ENCODE data around the gene LYPD5.
"Not testable (repeated sequence)": the region's sequence is repeated elsewhere in the genome, so short reads cannot be mapped to it uniquely, and the experiment has no call there.

The LYPD5 gene

DNA sequence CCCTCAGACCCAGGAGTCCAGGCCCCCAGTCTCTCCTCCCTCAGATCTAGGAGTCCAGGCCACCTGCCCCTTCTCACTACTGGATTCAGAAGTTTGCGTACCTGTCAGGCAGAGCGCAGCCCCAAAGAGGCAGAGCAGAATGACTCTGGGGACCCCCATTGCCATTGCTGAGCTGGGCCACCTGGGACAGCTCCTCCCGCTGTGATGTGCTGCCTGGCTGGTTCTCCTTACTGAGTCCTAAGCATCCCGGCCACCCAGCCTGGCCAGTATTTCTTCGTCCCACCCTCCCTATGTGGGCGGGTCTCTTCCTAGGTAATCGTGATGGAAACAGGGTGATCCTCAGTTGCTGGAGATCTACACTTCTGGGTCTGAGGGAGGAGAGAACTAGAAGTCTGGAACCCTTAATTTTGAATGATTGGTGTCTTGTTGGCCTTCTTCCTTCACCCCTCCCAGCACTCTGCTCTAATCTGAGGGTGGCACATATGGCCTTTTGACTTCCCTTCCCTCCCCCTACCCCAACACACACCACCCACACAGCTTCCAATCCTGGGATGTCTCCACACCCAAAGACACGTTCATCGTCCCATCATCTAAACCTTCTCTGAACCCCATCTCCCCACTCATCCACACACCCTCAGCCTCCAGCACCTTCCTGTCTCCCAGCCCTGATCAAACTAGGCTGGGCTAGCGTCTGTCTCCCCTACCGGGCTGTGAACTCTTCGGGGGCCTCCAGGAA, at the start of gene LYPD5:
Gene LYPD5, minus strand, starts transcription at position 232 of the 736 bp plus-strand sequence. Its CDS starts 67 bp downstream, at position 165.
- no peak for DNase-seq (ENCODE audit: low spot score)
- no peaks in the 10 kb centered on the region for H3K9me3 Mint-ChIP-seq
- no peak within 1 kb of the TSS for H3K4me3 Mint-ChIP-seq
- H3K4me1 Mint-ChIP-seq (ENCODE audit: low read depth), result peaks cover 15% of the 10 kb centered on the region
- H3K27ac Mint-ChIP-seq, result no peak within 1 kb of the TSS
- H3K36me3 Mint-ChIP-seq (ENCODE audit: low read depth), result no peaks in the 10 kb centered on the region
- peaks cover 28% of the 10 kb centered on the region for H3K27me3 Mint-ChIP-seq (ENCODE audit: low read depth)

GRCh38 chr19:43848821-43849220, 46.6 kb upstream of the LYPD5 start:
- peaks cover 26% of the 10 kb centered on the region for H3K36me3 Mint-ChIP-seq (ENCODE audit: low read depth)
- peaks cover 79% of the 10 kb centered on the region for H3K9me3 Mint-ChIP-seq

GRCh38 chr19:43847884-43848283, 45.6 kb upstream of the LYPD5 start:
- Mint-ChIP-seq H3K27me3 (ENCODE audit: low read depth) (no peaks in the 10 kb centered on the region), H3K27ac (no peak overlapping the region), H3K36me3 (ENCODE audit: low read depth) (peaks cover 29% of the 10 kb centered on the region), H3K4me3 (no peak overlapping the region), H3K9me3 (peaks cover 77% of the 10 kb centered on the region), H3K4me1 (ENCODE audit: low read depth) (no peaks in the 10 kb centered on the region)
- DNase-seq (ENCODE audit: low spot score), result no peak

More at GRCh38 chr19:43848821-43849220, 46.6 kb upstream of the LYPD5 start:
- Mint-ChIP-seq H3K27ac (no peak overlapping the region), H3K4me1 (ENCODE audit: low read depth) (no peaks in the 10 kb centered on the region), H3K27me3 (ENCODE audit: low read depth) (no peaks in the 10 kb centered on the region), H3K4me3 (no peak overlapping the region)
- DNase-seq (ENCODE audit: low spot score), result no peak

DNA sequence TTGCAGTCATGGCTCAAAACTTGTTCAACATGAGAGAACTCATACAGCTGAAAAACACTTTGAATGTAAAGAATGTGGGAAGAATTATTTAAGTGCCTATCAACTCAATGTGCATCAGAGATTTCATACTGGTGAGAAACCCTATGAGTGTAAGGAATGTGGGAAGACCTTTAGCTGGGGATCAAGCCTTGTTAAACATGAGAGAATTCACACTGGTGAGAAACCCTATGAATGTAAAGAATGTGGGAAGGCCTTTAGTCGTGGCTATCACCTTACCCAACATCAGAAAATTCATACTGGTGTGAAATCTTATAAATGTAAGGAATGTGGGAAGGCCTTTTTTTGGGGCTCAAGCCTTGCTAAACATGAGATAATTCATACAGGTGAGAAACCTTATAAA, 45.0 kb upstream of the LYPD5 start:
- Mint-ChIP-seq H3K27me3 (ENCODE audit: low read depth) (no peaks in the 10 kb centered on the region), H3K36me3 (ENCODE audit: low read depth) (peaks cover 31% of the 10 kb centered on the region), H3K4me1 (ENCODE audit: low read depth) (no peaks in the 10 kb centered on the region), H3K4me3 (no peak overlapping the region), H3K9me3 (peaks cover 73% of the 10 kb centered on the region), H3K27ac (no peak overlapping the region)
- no peak for DNase-seq (ENCODE audit: low spot score)

- H3K27ac Mint-ChIP-seq, result no peak overlapping the region
- H3K36me3 Mint-ChIP-seq (ENCODE audit: low read depth), result peaks cover 59% of the 10 kb centered on the region
- no peak overlapping the region for H3K4me3 Mint-ChIP-seq
- DNase-seq (ENCODE audit: low spot score), result no peak
- H3K4me1 Mint-ChIP-seq (ENCODE audit: low read depth), result no peaks in the 10 kb centered on the region
- H3K27me3 Mint-ChIP-seq (ENCODE audit: low read depth), result no peaks in the 10 kb centered on the region
- H3K9me3 Mint-ChIP-seq, result peaks cover 67% of the 10 kb centered on the region
Observed at GRCh38 chr19:43842007-43842406, 39.8 kb upstream of the LYPD5 start.

GRCh38 chr19:43839139-43839538, 36.9 kb upstream of the LYPD5 start:
- no peak for DNase-seq (ENCODE audit: low spot score)
- Mint-ChIP-seq H3K27me3 (ENCODE audit: low read depth) (no peaks in the 10 kb centered on the region), H3K27ac (no peak overlapping the region), H3K36me3 (ENCODE audit: low read depth) (peaks cover 66% of the 10 kb centered on the region), H3K4me3 (no peak overlapping the region), H3K4me1 (ENCODE audit: low read depth) (no peaks in the 10 kb centered on the region), H3K9me3 (peaks cover 62% of the 10 kb centered on the region)

DNA sequence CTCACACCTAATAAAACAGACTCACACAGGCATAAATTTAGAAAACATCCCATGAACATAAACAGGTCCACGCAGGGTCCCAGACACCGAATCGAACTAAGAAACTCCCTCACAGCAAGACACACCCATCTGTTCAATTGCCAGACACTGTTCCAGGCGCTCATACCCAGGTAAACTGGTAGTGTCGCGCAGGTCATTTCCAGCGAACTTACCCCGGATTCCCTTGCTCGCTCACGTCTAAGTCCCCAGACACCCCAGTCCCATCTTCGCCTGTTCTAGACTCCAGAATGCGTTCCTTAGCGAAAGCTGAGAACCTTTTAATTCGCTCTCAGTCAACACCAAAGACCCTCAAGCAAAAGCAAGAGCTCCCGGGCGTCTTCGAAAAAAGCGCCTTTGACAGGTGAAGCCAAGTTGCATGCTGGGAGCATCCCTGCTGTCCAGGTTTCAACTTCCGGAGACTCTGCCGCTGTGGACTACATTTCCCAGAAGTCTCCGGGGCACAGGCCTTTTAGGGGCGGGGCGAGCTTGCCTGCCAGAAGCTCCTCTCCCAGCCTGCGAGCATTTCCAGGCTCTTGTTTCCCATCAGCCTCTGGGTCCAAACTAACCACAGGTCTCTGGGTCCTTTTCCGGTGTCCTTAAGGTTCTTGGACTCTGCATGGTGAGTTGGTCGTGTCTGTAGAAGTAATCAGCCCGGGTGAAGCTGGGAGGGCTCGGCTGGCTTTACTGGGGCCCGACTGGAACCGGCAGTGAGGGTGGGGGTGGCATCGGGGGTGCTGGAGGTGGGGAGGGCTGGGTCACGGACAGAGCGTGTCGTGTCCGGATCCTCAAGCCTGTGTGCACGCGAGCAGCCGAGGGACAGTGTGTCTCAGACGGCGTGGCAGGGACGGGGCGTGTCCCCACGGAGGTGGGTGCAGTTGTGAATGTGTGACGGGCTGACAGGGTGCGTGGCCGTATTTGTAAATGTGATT, 24.8 kb upstream of the LYPD5 start, which contains the start of gene ZNF283:
Gene ZNF283, plus strand, starts transcription at position 535 of the 968 bp plus-strand sequence. CDS start 6,184 bp downstream, outside the sequence.
- peak; percentile 79 for DNase-seq (ENCODE audit: low spot score)
- H3K27ac Mint-ChIP-seq, result peak within 1 kb of the TSS; percentile 56
- H3K36me3 Mint-ChIP-seq (ENCODE audit: low read depth), result peaks cover 34% of the 10 kb centered on the region
- peaks cover 48% of the 10 kb centered on the region for H3K9me3 Mint-ChIP-seq
- H3K27me3 Mint-ChIP-seq (ENCODE audit: low read depth), result peaks cover 2% of the 10 kb centered on the region
- H3K4me1 Mint-ChIP-seq (ENCODE audit: low read depth), result peaks cover 16% of the 10 kb centered on the region
- peak within 1 kb of the TSS; percentile 89 for H3K4me3 Mint-ChIP-seq

DNA sequence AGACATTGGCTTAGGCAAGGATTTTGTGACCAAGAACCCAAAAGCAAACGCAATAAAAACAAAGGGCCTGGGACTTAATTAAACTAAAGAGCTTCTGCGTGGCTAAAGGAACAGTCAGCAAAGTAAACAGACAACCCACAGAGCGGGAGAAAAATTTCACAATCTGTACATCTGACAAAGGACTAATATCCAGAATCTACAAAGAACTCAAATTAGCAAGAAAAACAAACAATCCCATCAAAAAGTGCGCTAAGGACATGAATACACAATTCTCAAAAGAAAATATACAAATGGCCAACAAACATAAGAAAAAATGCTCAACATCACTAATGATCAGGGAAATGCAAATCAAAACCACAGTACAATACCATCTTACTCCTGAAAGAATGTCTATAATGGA, 22.3 kb upstream of the LYPD5 start:
- H3K4me3 Mint-ChIP-seq; H3K27ac Mint-ChIP-seq; DNase-seq (ENCODE audit: low spot score): not testable (repeated sequence)
- Mint-ChIP-seq H3K4me1 (ENCODE audit: low read depth) (peaks cover 24% of the 10 kb centered on the region), H3K27me3 (ENCODE audit: low read depth) (peaks cover 15% of the 10 kb centered on the region), H3K36me3 (ENCODE audit: low read depth) (peaks cover 23% of the 10 kb centered on the region), H3K9me3 (peaks cover 43% of the 10 kb centered on the region)

GRCh38 chr19:43823856-43824255, 21.6 kb upstream of the LYPD5 start:
- H3K27ac Mint-ChIP-seq; H3K4me3 Mint-ChIP-seq; DNase-seq (ENCODE audit: low spot score): not testable (repeated sequence)
- Mint-ChIP-seq H3K27me3 (ENCODE audit: low read depth) (peaks cover 15% of the 10 kb centered on the region), H3K36me3 (ENCODE audit: low read depth) (peaks cover 18% of the 10 kb centered on the region), H3K4me1 (ENCODE audit: low read depth) (peaks cover 24% of the 10 kb centered on the region), H3K9me3 (peaks cover 43% of the 10 kb centered on the region)

GRCh38 chr19:43820884-43821215, 18.6 kb upstream of the LYPD5 start:
- H3K27ac Mint-ChIP-seq, result no peak overlapping the region
- H3K27me3 Mint-ChIP-seq (ENCODE audit: low read depth), result peaks cover 18% of the 10 kb centered on the region
- H3K9me3 Mint-ChIP-seq, result peaks cover 31% of the 10 kb centered on the region
- peaks cover 8% of the 10 kb centered on the region for H3K4me1 Mint-ChIP-seq (ENCODE audit: low read depth)
- no peak for DNase-seq (ENCODE audit: low spot score)
- H3K4me3 Mint-ChIP-seq, result peak overlapping the region; percentile 80
- peaks cover 7% of the 10 kb centered on the region for H3K36me3 Mint-ChIP-seq (ENCODE audit: low read depth)

DNA sequence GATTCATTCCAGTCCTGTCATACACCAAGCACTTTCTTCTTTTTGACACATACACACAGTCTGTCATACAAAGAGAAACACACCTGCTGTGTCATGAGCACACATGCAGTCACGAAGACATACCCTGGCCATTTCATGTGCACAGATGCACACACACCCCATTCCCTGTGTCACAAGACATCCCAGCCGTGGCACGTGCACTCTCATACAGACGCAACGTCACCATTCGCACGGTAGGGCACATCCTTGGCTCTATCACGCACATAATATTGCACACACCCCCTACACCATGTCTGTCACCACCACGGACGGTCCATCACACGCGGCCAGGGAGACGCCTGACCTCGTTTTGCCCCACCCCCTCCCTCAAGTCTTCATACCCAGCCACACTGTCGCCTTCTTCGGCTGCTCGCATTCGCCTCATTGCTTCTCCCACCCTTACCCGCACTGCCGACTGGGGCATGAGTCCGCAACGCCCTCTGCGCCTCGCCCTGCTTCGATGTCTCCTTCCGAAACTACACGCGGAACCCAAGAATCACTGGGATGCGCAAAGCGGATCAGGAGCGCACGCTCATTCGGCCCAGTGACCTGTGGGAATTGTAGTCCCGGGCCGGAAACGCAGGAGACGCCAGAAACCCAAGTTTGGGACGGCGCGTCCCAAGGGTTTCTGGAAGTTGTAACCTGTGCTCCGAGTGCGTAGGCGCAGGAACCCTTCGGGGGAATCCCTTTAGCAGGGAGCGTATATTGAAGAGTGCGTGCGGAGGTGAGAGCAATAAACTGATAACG, 18.0 kb upstream of the LYPD5 start:
- DNase-seq (ENCODE audit: low spot score), result peak; percentile 20
- H3K27me3 Mint-ChIP-seq (ENCODE audit: low read depth), result peaks cover 18% of the 10 kb centered on the region
- peaks cover 8% of the 10 kb centered on the region for H3K4me1 Mint-ChIP-seq (ENCODE audit: low read depth)
- H3K4me3 Mint-ChIP-seq, result peak overlapping the region; percentile 80
- H3K9me3 Mint-ChIP-seq, result peaks cover 26% of the 10 kb centered on the region
- H3K27ac Mint-ChIP-seq, result peak overlapping the region; percentile 31
- H3K36me3 Mint-ChIP-seq (ENCODE audit: low read depth), result peaks cover 7% of the 10 kb centered on the region

DNA sequence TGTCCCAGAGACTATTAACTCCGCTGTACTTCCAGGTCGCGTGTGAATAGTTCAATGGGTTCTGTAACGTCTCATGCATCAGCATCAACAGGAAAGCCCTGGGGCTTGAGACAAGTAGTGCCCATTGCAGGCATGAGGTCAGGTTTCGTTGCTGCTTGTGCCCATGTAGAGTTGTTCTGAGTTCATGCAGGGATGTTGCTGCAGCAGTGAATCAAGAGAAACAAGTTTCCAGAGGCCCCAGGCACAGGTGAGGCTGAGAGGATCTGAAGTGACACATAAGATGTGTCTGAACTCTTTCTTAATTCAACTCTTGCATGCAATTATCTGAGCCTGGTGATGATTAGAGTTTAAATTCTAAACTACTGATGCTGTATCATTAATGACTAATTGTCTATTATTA, 16.3 kb upstream of the LYPD5 start:
- H3K36me3 Mint-ChIP-seq (ENCODE audit: low read depth), result peaks cover 7% of the 10 kb centered on the region
- no peak overlapping the region for H3K4me3 Mint-ChIP-seq
- peaks cover 8% of the 10 kb centered on the region for H3K4me1 Mint-ChIP-seq (ENCODE audit: low read depth)
- H3K9me3 Mint-ChIP-seq, result peaks cover 12% of the 10 kb centered on the region
- DNase-seq (ENCODE audit: low spot score), result no peak
- H3K27me3 Mint-ChIP-seq (ENCODE audit: low read depth), result peaks cover 16% of the 10 kb centered on the region
- H3K27ac Mint-ChIP-seq, result no peak overlapping the region

GRCh38 chr19:43817454-43817853, 15.2 kb upstream of the LYPD5 start:
- H3K27me3 Mint-ChIP-seq (ENCODE audit: low read depth), result peaks cover 16% of the 10 kb centered on the region
- not testable (repeated sequence) for H3K27ac Mint-ChIP-seq; H3K4me3 Mint-ChIP-seq; H3K36me3 Mint-ChIP-seq (ENCODE audit: low read depth); H3K4me1 Mint-ChIP-seq (ENCODE audit: low read depth); DNase-seq (ENCODE audit: low spot score)
- peaks cover 12% of the 10 kb centered on the region for H3K9me3 Mint-ChIP-seq

Data from T-helper 2 cell treated with Interferon-gamma antibody and Interleukin-4, amounts not matched to agents 5 μg/mL and 100 μg/mL, for 36 hours (primary cell).